ENCODE results near the gene CHRNA1.

Gene CHRNA1

DNA sequence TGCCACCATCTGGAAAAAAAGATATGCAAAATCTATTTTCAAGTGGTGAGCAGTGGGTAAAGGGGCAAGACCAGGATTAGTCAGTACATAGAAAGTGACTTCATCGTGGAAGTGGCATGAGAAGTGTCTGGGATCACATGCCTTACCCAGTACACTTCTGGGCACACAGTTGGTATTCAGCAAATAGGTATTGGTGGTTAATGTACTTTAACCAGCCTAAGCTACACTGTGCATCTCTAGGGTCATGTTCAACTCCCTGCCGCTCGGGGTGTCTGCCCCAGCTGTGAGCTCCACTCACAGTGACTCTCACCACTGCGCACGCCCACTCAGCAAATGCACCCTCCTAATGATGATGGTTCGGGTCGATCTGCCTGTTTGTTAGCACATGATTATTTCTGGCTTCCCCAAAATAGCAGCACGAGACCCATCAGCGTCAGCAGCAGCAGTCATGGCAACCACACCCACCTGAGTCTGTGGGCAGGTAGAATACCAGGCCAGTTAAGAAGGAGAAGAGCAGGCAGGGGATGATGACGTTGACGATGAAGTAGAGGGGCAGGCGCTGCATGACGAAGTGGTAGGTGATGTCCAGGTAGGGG is 11.1 kb downstream of the CHRNA1 start:
- no peaks in the 10 kb centered on the region for H3K27me3 ChIP-seq (ENCODE audit: insufficient read depth, low read length)
- H4K91ac ChIP-seq (ENCODE audit: low read depth, low read length) = no peak overlapping the region
- H2BK5ac ChIP-seq (ENCODE audit: low read depth, low read length, poor library complexity) = no peak overlapping the region
- H2AK5ac ChIP-seq (ENCODE audit: low read length) = no peak overlapping the region
- no peak overlapping the region for H3K4ac ChIP-seq (ENCODE audit: low read depth, low read length)
- peaks cover 2% of the 10 kb centered on the region for H3K79me1 ChIP-seq (ENCODE audit: low read length)
- H3K79me2 ChIP-seq (ENCODE audit: control insufficient read depth, insufficient read depth, low read length, poor library complexity) = no peaks in the 10 kb centered on the region
- no peak overlapping the region for H3K14ac ChIP-seq (ENCODE audit: low read length)
- H3K4me1 ChIP-seq (ENCODE audit: control insufficient read depth in 1 of 2, insufficient read depth in 2 of 2, low read length in 2 of 2) = peaks cover 0 to 2% of the 10 kb centered on the region in 2 experiments
- no peak overlapping the region for H3K18ac ChIP-seq (ENCODE audit: low read length)
- H3K9me3 ChIP-seq (ENCODE audit: insufficient read depth, low read depth, low read length) = no peaks in the 10 kb centered on the region
- no CpG with 5 or more reads among the region's 13 CpGs for WGBS (ENCODE audit: extremely low coverage, insufficient coverage, insufficient read length)
- DNase-seq = no peak
- H2AFZ ChIP-seq (ENCODE audit: insufficient read depth, low read length, poor library complexity) = no peak overlapping the region
- no peak overlapping the region for H2BK120ac ChIP-seq (ENCODE audit: insufficient read depth, low read length, poor library complexity)
- H4K8ac ChIP-seq (ENCODE audit: low read depth, low read length) = no peak overlapping the region
- no peak overlapping the region for H3K4me2 ChIP-seq (ENCODE audit: low read length)
- no peak overlapping the region for H3K9ac ChIP-seq (ENCODE audit: low read length)
- H2BK12ac ChIP-seq (ENCODE audit: low read length) = no peak overlapping the region
- no peak overlapping the region for H3K23ac ChIP-seq (ENCODE audit: low read length)
- no peaks in the 10 kb centered on the region for H3K36me3 ChIP-seq (ENCODE audit: control insufficient read depth in 1 of 2, insufficient read depth in 2 of 2, low read length in 2 of 2)
- H3K27ac ChIP-seq (ENCODE audit: low read depth, low read length) = no peak overlapping the region
- no peak overlapping the region for H3K4me3 ChIP-seq (ENCODE audit: low read depth, low read length)
- no peak overlapping the region for H4K12ac ChIP-seq (ENCODE audit: low read depth, low read length)

- no peak overlapping the region for H3K4ac ChIP-seq (ENCODE audit: low read depth, low read length)
Observed at GRCh38 chr2:174752403-174753037, 11.8 kb downstream of the CHRNA1 start.

DNA sequence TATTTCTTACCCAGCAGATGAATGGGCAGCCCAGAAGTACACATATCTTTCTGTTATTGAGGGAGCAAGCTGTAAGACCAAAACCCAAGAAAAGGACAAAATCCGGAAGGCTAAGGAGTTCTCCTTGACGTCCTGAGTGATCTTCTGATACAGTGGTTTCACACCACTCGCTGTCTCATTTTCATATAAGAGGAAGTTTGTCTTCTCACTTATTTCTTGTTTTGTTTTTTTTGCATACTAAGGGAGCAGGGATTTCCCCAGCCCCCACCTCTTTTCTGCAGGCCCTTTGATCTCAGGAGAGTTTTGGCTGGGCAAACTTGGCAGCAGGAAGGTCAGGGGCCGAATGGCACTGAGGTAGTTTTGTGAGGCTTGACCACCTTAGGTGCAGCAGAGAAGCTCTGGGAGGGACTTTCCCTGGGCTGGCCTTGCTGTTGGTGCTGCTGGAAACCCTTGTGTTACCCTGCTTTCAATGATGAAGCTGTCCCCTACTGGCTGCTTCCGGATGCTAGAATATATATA is 13.3 kb downstream of the CHRNA1 start:
- Histone ChIP-seq H3K27ac (ENCODE audit: low read depth, low read length) (no peak overlapping the region), H4K91ac (ENCODE audit: low read depth, low read length) (no peak overlapping the region), H3K18ac (ENCODE audit: low read length) (no peak overlapping the region), H3K27me3 (ENCODE audit: insufficient read depth, low read length) (no peaks in the 10 kb centered on the region), H3K4me2 (ENCODE audit: low read length) (no peak overlapping the region), H2BK120ac (ENCODE audit: insufficient read depth, low read length, poor library complexity) (peak overlapping the region; percentile 43), H2AFZ (ENCODE audit: insufficient read depth, low read length, poor library complexity) (no peak overlapping the region), H3K79me2 (ENCODE audit: control insufficient read depth, insufficient read depth, low read length, poor library complexity) (no peaks in the 10 kb centered on the region), H3K9ac (ENCODE audit: low read length) (no peak overlapping the region), H2BK12ac (ENCODE audit: low read length) (no peak overlapping the region), H2AK5ac (ENCODE audit: low read length) (no peak overlapping the region), H4K12ac (ENCODE audit: low read depth, low read length) (no peak overlapping the region), H2BK5ac (ENCODE audit: low read depth, low read length, poor library complexity) (no peak overlapping the region), H3K36me3 (ENCODE audit: control insufficient read depth in 1 of 2, insufficient read depth in 2 of 2, low read length in 2 of 2) (no peaks in the 10 kb centered on the region), H3K4me3 (ENCODE audit: low read depth, low read length) (no peak overlapping the region), H4K8ac (ENCODE audit: low read depth, low read length) (no peak overlapping the region), H3K14ac (ENCODE audit: low read length) (no peak overlapping the region), H3K4me1 (ENCODE audit: control insufficient read depth in 1 of 2, insufficient read depth in 2 of 2, low read length in 2 of 2) (peaks cover 0 to 2% of the 10 kb centered on the region in 2 experiments), H3K9me3 (ENCODE audit: insufficient read depth, low read depth, low read length) (no peaks in the 10 kb centered on the region), H3K4ac (ENCODE audit: low read depth, low read length) (no peak overlapping the region), H3K23ac (ENCODE audit: low read length) (no peak overlapping the region), H3K79me1 (ENCODE audit: low read length) (peaks cover 2% of the 10 kb centered on the region)
- no peak for DNase-seq
- WGBS (ENCODE audit: extremely low coverage, insufficient coverage, insufficient read length) = no CpG with 5 or more reads among the region's 5 CpGs

More at GRCh38 chr2:174752403-174753037, 11.8 kb downstream of the CHRNA1 start:
- H4K91ac ChIP-seq (ENCODE audit: low read depth, low read length) = no peak overlapping the region
- no peak overlapping the region for H3K4me3 ChIP-seq (ENCODE audit: low read depth, low read length)
- peaks cover 0 to 2% of the 10 kb centered on the region in 2 experiments for H3K4me1 ChIP-seq (ENCODE audit: control insufficient read depth in 1 of 2, insufficient read depth in 2 of 2, low read length in 2 of 2)
- H2BK12ac ChIP-seq (ENCODE audit: low read length) = no peak overlapping the region
- H3K4me2 ChIP-seq (ENCODE audit: low read length) = no peak overlapping the region
- H3K79me1 ChIP-seq (ENCODE audit: low read length) = peaks cover 2% of the 10 kb centered on the region
- no peak overlapping the region for H4K12ac ChIP-seq (ENCODE audit: low read depth, low read length)
- H3K14ac ChIP-seq (ENCODE audit: low read length) = no peak overlapping the region
- H2BK120ac ChIP-seq (ENCODE audit: insufficient read depth, low read length, poor library complexity) = no peak overlapping the region
- no CpG with 5 or more reads among the region's 4 CpGs for WGBS (ENCODE audit: extremely low coverage, insufficient coverage, insufficient read length)
- no peak overlapping the region for H2AK5ac ChIP-seq (ENCODE audit: low read length)
- no peak overlapping the region for H3K23ac ChIP-seq (ENCODE audit: low read length)
- H3K9me3 ChIP-seq (ENCODE audit: insufficient read depth, low read depth, low read length) = no peaks in the 10 kb centered on the region
- no peak overlapping the region for H3K18ac ChIP-seq (ENCODE audit: low read length)
- H3K27me3 ChIP-seq (ENCODE audit: insufficient read depth, low read length) = no peaks in the 10 kb centered on the region
- H3K27ac ChIP-seq (ENCODE audit: low read depth, low read length) = no peak overlapping the region
- no peaks in the 10 kb centered on the region for H3K79me2 ChIP-seq (ENCODE audit: control insufficient read depth, insufficient read depth, low read length, poor library complexity)
- H3K36me3 ChIP-seq (ENCODE audit: control insufficient read depth in 1 of 2, insufficient read depth in 2 of 2, low read length in 2 of 2) = no peaks in the 10 kb centered on the region
- H2AFZ ChIP-seq (ENCODE audit: insufficient read depth, low read length, poor library complexity) = no peak overlapping the region
- H4K8ac ChIP-seq (ENCODE audit: low read depth, low read length) = no peak overlapping the region
- DNase-seq = no peak
- no peak overlapping the region for H2BK5ac ChIP-seq (ENCODE audit: low read depth, low read length, poor library complexity)
- H3K9ac ChIP-seq (ENCODE audit: low read length) = no peak overlapping the region

DNA sequence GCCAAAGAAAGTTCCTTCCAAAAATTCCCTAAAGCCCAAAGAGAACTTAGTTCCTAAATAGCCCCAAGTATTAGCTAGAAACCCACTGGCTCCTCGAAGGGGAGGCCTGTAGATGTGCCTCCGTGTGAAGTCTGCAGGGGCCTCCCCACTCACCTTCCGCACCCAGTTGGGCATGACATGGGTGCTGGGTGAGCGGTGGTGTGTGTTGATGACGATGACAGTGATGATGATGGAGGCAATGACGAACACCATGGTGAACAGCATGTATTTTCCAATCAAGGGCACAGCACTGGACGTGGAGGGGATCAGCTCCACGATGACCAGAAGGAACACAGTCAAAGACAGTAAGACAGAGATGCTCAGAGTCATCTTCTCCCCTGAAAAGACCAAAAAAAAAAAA is 14.5 kb downstream of the CHRNA1 start:
- H2BK120ac ChIP-seq (ENCODE audit: insufficient read depth, low read length, poor library complexity) = no peak overlapping the region
- DNase-seq = no peak
- peak overlapping the region; percentile 99 for H2BK12ac ChIP-seq (ENCODE audit: low read length)
- H3K23ac ChIP-seq (ENCODE audit: low read length) = no peak overlapping the region
- H3K14ac ChIP-seq (ENCODE audit: low read length) = peak overlapping the region; percentile 64
- H3K4ac ChIP-seq (ENCODE audit: low read depth, low read length) = no peak overlapping the region
- peak overlapping the region; percentile 49 for H4K8ac ChIP-seq (ENCODE audit: low read depth, low read length)
- H3K4me1 ChIP-seq (ENCODE audit: control insufficient read depth in 1 of 2, insufficient read depth in 2 of 2, low read length in 2 of 2) = peaks cover 5 to 8% of the 10 kb centered on the region in 2 experiments
- H3K4me2 ChIP-seq (ENCODE audit: low read length) = no peak overlapping the region
- no peak overlapping the region for H3K9ac ChIP-seq (ENCODE audit: low read length)
- peak overlapping the region; percentile 60 for H4K91ac ChIP-seq (ENCODE audit: low read depth, low read length)
- peaks cover 2% of the 10 kb centered on the region for H3K79me1 ChIP-seq (ENCODE audit: low read length)
- no peaks in the 10 kb centered on the region for H3K9me3 ChIP-seq (ENCODE audit: insufficient read depth, low read depth, low read length)
- H3K27me3 ChIP-seq (ENCODE audit: insufficient read depth, low read length) = no peaks in the 10 kb centered on the region
- no peak overlapping the region for H2AFZ ChIP-seq (ENCODE audit: insufficient read depth, low read length, poor library complexity)
- peak overlapping the region; percentile 97 for H2AK5ac ChIP-seq (ENCODE audit: low read length)
- no peak overlapping the region for H3K27ac ChIP-seq (ENCODE audit: low read depth, low read length)
- no CpG with 5 or more reads among the region's 8 CpGs for WGBS (ENCODE audit: extremely low coverage, insufficient coverage, insufficient read length)
- H3K18ac ChIP-seq (ENCODE audit: low read length) = no peak overlapping the region
- H2BK5ac ChIP-seq (ENCODE audit: low read depth, low read length, poor library complexity) = no peak overlapping the region
- no peak overlapping the region for H3K4me3 ChIP-seq (ENCODE audit: low read depth, low read length)
- H3K79me2 ChIP-seq (ENCODE audit: control insufficient read depth, insufficient read depth, low read length, poor library complexity) = no peaks in the 10 kb centered on the region
- no peaks in the 10 kb centered on the region for H3K36me3 ChIP-seq (ENCODE audit: control insufficient read depth in 1 of 2, insufficient read depth in 2 of 2, low read length in 2 of 2)
- H4K12ac ChIP-seq (ENCODE audit: low read depth, low read length) = no peak overlapping the region
